Nasal cavity respiratory epithelium epithelial cell of viscerocranial mucosa (primary cell): ENCODE results near the gene SLC38A6. TPM values are rescaled to one million over a fixed set of nuclear protein-coding genes. Genes with fewer than 3 reads are reported as not detected.

Source experiments
- total RNA-seq: library from RNA; depleted of rRNA; stranded (reverse); fragments of >200 nt; gene quantifications from 2 replicates; pipeline ENCODE4 v1.2.3, GENCODE V29; 2014

SLC38A6 gene
- total RNA-seq = 11.3 and 24.3 TPM in 2 replicates

GRCh38 chr14:60980811-60981632 is at the start of gene SLC38A6, which contains the start of gene TRMT5:
TSS of gene SLC38A6 (plus strand) at chr14:60981245. CDS start at chr14:60981278, 33 bp downstream.
TSS of gene TRMT5 (minus strand) at chr14:60981079. CDS start at chr14:60980973, 106 bp downstream.

Other genes with a start within 250 kb of the SLC38A6 start
- gene MNAT1, start 246.5 kb upstream of the SLC38A6 start, total RNA-seq = 63.0 and 72.8 TPM in 2 replicates
- 17.8 and 27.5 TPM in 2 replicates for gene TRMT5, start 166 bp upstream of the SLC38A6 start, total RNA-seq